HG03064 (cell line): Measurements from ENCODE around the gene KLK15.
A peak's percentile ranks its signal among the peaks of the same experiment; 100 is the strongest.
"Not testable (repeated sequence)": the region's sequence is repeated elsewhere in the genome, so short reads cannot be mapped to it uniquely, and the experiment has no call there.

Experiments used
- ATAC-seq: cut with Tn5 transposase; IDR thresholded peaks from one replicate; pipeline ENCODE4 v1.9.1; 2021; ENCODE audit warnings: low read depth; ENCODE audit not compliant: unreplicated experiment

Gene KLK15

DNA sequence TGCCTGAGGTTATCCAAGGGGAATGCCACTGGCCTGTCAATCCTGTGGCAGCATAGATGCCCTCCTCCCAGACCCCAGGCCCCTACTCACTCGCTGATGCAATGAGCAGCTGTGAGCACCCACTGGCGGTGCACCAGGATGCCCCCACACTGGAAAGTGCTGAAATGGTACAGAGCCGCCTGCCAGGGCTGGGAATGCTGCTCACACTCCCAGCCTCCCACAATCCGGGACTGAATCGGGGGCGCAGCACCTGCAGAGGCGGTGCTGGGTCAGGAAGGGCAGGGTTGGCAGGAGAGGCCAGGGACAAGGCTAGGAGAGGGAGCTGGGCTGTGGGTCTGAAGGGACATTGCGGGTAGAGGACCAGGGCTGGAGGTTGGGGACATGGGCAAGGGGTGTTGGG lies 11.8 kb downstream of the KLK15 start:
- ATAC-seq = no peak

DNA sequence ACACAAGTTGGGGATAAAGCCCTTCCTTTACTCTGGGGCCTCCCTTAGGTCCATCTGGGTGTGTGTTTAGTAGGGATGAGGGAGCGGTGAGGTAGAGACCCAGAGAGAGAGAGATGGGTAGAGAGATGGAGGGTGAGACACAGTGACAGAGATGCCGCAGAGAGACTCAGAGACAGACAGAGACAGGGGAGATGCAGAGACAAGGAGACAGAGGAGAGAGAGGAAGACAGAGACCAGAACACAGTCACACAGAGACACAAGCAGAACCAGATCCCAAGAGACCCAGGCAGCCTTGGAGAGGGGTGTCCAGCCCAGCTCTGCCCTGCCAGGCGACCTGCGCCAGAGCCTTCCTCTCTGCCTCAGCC lies 12.1 kb downstream of the KLK15 start:
- no peak for ATAC-seq

- no peak for ATAC-seq
Observed at GRCh38 chr19:50820549-50821247, 12.7 kb downstream of the KLK15 start.

- ATAC-seq = no peak
Observed at GRCh38 chr19:50820086-50820485, 13.3 kb downstream of the KLK15 start.

DNA sequence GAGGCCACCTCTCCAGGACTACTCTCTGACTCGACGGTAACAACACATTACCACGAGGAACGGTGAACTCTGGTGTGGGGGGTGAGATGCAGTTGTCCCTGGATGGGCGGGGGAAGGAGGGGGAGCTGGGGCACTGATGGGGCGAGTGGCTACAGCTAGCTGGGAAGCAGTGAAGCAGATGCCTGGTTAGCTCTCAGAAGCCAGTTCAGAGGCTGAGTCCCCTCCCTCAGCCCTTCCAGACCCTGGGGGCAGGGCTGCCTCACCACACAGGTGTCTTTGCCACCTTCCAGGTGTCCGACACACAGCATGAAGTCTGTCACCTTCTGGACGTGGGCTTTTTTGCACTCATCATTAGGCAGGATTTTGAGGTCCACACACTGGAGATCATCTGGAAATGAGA lies 13.7 kb downstream of the KLK15 start:
- ATAC-seq = no peak

- no peak for ATAC-seq
Observed at GRCh38 chr19:50818859-50819472, 14.4 kb downstream of the KLK15 start.

DNA sequence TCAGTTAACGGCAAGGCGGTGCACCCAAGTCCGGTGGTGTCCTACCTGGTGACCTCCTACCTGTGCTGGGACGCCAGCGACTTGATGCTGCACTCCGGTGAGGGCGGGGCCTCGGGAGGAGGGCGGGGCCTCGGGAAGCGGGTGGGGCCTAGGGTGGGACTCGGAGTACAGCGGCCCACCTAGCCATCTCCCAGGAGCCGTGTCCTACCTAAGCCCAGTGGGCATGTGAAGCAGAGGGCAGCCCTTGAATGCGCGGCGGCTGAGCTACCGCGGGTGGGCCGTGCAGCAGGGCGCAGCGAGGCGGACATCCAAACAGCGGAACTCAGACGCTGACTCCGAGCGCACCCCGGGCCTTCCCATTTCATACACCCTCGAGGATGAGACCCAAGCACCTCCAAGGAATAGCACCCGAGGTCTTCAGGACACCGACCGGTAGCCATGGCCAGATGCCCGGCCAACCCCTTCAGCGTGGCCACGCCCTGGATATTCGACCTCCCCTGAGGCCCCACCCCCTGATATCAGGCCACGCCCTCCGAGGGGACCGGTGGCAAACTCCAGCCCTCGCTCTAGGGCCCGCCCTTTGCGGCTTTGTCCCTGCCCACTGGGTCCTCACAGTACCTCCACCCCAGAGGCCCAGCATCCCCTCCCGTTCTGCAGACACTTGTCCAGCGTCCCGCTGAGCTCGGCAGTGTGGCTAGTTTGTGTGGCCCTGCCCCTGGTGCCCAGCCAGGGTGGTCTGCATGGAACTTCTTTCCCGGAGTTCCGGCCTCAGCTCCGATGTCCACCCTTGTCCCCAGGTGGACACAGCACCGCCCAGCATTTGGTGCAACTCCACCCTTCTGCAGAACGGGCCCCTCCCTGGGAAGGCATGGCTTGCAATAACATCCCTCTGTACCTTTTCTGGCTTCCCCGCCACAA lies 15.2 kb downstream of the KLK15 start:
- peak; percentile 57 for ATAC-seq

DNA sequence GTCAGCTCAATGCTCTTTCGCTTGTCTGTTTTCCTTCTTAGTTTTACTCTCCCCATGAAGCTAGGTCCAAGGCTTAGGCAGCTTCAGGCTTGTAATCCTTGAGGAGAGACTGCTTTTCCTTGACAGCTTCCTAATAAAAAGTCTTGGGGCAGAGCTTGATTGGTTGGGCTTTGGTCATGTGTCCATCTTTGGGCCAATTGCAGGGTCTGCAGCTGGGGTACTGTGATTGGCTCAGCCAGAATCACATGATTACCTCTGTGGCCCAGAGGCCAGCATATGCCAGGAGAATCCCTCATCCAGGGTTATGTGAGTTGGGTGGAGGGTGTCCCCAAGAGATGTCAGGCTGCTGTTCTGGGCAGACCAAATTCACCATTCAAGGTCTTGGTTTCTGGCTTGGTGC lies 17.9 kb downstream of the KLK15 start:
- ATAC-seq = no peak

DNA sequence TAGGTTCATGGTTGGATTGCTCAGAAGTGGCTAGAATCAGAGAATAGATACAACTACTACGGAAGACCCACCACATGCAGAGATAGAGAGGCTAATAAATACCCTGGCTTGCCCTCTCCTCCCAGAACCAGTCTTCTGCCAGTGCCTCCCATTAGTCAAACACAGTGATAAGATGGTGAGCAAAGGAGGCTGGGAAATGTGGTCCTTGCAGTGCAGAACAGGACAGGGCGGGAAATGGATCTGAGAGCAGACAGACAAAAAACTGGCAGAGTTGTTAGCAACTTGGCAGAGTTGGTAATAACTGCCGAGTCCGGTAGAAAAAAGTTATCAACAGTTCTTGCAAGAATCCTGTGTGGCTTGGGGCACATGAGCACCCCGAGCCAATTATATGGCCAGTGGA lies 18.5 kb downstream of the KLK15 start:
- no peak for ATAC-seq

DNA sequence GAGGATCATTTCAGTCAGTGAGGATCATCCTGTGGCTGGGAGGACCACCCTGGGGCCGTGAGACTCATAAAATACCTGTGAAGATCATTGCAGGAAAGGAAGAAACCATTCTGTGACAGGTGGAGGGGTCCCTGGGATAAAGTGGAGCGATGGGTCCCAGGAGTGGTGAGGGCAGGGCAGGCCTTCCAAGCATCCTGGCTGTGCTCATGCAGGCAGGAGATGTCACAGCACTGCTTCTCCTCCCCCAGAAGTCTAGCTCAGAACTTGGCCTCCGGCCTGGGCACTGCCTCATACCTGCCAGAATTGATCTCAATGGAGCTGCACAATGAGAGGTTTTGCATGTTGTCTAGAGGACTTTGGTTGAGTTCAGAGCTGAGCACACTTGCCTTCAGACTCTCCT lies 20.9 kb downstream of the KLK15 start:
- ATAC-seq = no peak

- ATAC-seq = not testable (repeated sequence)
Observed at GRCh38 chr19:50811622-50812238, 21.6 kb downstream of the KLK15 start.

DNA sequence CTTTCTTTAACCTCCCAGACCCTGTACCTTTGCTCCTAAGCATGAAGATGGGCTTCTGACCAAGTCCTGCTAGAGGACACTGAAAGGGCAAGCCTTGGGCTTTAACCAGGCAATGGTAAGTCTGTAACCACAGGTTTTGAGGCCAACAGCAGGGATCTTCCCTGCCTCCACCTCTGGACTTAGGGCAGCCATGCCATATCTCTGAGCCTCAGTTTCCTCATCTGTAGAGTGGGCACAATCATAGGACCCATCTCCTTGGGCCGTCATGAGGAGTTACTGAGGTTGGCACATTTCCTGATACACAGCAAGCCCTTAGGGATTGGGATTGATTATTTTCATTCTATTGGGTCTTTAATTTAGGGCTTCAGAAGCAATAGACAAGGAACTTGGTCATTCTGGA lies 24.5 kb downstream of the KLK15 start:
- ATAC-seq = no peak

- ATAC-seq = peak; percentile 87
Observed at GRCh38 chr19:50804420-50805272, 28.7 kb downstream of the KLK15 start.

DNA sequence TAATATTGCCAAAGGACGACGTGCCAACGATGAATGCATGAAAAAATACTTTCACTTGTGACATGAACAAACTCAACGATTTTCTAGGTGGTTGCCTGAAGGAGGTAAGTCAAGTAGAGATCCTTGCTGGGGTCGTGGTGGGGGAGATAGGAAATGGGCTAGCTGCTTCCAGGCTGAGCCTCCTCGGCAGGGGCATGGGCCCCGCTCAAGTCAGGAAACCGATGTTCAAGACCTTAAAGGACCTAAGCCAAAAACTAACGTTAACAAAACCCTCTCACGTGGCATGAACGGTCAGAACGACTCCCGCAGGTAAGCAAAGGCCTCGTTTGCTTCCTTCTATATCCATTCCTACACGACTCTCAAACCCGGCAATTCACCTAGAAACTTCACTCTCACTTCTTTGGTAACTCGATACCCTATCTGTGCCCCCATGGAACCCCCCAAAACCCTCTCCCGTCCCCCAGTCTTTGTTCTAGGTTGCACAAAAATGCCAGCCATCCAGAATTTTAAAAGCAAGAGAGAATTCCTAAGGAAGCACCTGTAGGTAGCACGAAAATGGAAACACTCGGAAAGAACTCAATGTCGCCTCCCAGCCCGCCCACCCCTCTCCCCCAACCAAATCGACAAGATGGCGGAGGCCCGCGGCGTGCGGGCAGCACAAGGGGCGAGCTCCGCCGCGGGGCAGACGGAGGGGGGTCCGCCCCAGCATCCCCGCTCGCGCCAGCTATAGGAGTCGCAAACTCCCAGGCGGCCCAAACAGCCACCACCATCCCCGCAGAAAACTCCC lies 29.5 kb downstream of the KLK15 start:
- peak; percentile 6 for ATAC-seq

- no peak for ATAC-seq
Observed at GRCh38 chr19:50801107-50801506, 32.3 kb downstream of the KLK15 start.

GRCh38 chr19:50799547-50799851 lies 33.9 kb downstream of the KLK15 start:
- no peak for ATAC-seq

DNA sequence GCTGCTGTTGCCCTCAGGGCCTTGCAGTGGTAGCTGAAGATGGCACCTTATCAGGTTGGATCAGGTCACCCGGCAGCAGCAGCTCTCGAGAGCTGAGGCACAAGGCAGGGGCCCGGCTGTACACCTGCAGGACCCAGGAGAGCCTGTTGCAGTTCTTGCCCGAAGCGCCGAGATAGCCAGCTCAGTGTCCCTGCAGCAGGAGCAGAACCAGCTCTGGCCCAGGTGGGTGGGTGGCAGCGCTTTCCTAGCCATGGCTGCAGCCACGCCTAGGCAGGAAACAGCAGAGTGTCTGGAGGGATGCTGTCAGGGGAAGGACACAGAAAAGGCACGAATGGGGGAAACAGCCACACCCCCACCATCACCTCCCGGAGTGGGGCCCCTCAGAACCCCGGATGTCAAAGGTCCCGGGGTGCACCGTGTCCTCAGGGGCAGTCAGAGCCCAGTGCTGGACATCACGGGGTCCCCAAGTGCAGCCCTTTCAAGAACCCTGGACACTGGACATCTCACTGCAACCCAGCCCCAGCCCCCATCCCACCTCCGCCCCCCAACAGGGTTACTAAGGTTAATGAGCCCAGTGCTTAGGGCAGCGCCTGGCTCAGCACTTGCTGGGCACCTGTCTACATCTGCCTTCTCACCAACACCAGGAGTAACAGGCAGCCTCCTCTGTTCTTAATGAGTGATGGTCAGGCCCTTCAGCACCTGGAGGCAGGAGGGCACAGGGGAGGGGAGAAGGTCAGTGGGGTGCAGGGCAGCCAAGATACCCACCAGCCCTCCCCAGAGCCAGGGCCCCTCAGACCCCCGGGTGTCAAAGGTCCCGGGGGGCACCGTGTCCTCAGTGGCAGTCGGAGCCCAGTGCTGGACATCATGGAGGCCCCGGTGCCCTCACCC lies 34.5 kb downstream of the KLK15 start:
- ATAC-seq = no peak

DNA sequence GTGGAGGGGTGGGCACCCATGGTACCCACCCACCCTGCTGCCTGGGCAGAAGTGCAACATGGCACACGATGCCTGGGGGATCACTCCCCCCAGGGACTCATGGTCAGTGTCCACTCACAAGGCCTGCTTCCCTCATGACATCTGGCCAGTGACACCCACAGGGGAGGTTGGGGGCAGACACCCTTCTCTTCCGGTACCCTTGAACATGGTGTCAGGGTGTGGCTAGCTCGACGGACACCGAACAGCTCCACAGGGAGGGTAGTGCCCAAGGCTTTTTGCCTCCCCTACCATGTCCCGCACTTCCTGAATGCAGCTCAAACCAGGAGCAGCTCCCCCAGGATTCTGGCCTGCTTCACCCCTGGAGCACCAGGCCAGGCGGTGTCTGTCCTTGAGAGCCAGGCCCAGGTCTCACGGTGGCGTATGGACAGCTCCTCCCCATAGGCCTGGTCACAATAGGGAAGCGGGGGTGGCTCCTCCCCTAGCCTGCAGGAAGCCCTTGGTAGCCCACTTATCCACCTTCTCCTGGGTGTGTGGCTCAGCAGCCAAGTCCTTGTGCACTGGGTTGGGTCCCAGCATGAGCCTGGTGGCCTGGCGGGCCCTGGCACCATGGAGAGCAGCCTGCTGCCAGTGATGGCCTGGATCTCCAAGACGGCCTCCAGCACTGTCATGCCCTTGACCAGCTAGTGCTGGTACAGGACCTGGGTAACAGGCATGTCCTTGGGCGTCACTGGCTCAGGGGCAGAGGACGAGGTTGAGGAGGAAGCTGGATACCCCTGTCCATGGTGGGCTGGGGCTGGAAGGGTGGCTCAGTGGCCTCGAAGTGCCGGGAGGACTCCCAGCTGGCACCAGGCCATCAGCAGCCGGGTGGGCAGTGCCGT lies 35.4 kb downstream of the KLK15 start:
- no peak for ATAC-seq
